HG03457 (cell line): ENCODE measurements around the gene PLXNB1.
"Not testable (repeated sequence)": the region's sequence is repeated elsewhere in the genome, so short reads cannot be mapped to it uniquely, and the experiment has no call there.

Experiments used
- ATAC-seq: cut with Tn5 transposase; IDR thresholded peaks from one replicate; pipeline ENCODE4 v1.9.1; 2021; ENCODE audit warnings: moderate number of reproducible peaks; ENCODE audit not compliant: unreplicated experiment

PLXNB1 gene

GRCh38 chr3:48406443-48407431 is 23.1 kb downstream of the PLXNB1 start:
- ATAC-seq: no peak

DNA sequence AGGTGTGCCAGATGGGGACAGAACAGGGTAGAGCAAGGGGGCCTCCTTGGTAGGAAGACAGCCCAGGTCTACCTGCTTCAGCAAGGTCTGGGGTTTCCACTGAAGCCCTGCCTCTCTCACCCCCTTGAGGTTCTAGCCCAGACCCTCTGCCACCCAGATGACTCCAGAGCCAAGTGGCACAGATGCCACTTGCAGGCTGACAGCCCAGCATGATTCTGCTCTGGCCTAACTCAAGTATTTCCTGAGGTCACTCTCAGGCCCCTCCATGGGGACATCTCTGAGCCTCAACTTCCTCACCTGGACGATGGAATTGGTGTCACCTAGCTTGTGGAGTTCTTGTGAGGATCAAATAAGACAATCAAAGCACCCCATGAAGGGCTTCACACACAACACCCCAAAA is 23.9 kb downstream of the PLXNB1 start:
- ATAC-seq: no peak

DNA sequence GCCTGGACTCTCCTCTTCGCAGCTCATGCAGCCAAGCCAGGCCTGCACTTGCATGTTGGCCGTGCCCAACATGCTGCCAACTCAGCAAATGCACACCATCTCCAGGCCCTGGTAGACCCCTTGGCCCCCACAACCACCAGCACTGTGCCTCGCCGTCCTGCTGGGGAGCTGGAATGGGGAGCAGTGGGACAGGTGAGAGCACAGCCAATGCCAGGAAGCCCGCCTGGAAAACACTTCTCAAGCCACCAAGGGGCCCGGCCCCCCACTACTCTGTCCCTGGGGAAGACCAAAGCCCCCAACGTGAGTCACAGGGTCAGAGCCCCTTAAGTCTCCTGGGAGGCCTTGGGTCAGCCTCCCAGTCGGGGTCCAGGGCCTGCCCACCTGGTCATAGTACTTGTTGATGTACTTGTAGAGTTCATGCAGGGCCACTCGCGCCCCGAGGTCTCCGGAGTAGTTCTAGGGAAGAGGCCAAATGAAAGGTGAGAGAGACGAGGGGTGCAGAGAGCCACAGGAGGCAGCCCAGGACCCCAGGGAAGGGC is 24.5 kb downstream of the PLXNB1 start:
- no peak for ATAC-seq

GRCh38 chr3:48404440-48405342 is 25.2 kb downstream of the PLXNB1 start:
- no peak for ATAC-seq

DNA sequence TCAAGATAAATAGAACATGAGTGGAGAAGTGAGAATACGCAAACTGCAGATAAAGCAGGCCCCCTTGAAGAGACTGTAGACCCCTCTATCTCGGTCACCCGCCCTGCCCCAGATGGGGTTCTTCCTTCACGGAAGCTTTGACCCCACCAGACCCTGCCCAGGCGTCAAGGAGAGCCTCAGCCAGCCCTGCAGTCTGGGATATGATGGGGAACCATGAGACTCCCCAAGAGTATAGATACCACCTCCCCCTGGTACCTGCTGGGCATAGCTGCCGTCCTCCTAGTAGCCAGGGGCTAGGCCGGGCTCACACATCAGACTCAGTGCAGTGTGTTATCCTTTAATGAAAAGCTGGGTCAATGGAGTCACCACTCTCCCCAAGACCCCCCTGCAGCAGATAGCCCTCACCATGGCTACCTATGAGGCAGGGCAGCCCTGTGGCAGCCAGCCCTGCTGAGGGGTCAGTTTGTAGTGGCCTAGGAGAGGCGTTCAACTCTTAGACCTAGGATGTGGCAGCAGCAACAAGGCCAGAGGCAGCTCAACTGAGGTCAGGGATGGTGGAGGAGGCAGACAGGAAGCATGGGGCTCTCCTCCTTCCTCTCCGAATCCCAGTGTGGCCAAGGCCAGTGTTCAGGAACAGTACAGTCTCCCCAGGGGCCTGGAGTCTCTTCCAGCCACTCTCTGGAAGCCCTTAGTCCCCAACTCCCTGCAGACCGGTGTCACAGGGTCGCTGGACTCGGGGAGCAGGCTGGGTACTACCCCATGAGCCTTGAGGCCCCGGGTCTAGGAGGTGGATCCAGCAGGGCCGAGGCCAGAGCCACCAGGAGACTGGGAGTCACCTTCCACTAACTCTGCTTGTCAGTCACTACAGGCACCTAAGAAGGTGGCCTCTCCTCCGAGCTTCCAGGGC is 26.1 kb downstream of the PLXNB1 start:
- ATAC-seq: no peak

DNA sequence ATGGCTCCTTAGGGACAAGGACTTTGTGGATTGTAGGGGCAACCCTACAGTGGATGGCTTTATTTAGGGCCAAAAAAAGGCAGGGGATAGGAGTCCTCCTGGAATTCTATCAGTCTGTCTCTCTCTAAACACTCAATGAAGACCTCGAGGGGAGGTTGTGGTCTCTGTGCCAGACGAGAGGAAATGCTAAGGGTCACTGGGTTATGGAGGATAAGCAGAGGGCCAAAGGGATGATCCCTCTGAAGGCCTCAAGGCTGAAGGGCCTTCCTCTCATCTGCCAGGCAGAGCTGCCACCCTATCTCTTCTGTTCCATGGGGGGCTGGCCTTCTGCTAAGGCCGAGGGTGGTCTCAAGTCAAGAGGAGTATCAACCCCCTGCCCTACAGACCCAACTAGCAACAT is 27.0 kb downstream of the PLXNB1 start:
- ATAC-seq: no peak

DNA sequence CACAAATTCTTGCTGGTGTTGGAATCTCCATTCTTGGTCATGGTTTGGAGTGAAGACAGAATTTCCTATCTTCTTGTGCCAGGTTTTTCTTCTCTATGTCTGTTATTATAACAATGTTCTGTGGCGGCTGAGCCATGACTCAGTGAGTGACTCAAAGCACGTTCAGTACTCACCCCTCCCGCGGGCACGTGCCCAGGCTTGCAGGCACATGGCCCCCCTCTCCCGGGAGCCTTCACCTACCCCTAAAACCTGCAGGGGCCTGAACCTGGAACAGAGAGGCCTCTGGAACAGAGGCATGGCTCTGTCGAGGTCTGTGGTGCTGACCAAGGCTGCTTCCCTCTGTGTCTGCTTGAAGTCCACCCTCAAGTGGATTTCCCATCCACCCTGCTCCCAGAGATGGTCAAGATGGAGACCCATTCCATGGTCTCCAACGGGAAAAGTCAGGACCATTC is 27.6 kb downstream of the PLXNB1 start:
- no peak for ATAC-seq

DNA sequence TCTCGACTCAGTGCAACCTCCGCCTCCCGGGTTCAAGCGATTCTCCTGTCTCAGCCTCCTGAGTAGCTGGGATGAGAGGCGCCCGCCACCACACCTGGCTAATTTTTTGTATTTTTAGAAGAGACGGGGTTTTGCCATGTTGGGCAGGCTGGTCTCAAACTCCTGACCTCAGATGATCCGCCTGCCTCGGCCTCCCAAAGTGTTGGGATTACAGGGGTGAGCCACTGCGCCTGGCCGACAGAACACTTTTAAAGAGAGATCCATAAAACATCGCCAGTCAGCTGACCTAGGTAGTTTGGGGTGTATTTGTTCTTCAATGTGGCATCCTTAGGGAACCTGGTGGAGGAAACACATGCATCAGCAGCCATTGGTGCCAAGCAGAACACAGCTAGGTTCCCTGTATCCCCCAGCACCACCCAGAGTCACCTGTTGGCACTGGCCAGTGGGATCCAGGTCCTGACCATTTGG is 28.4 kb downstream of the PLXNB1 start:
- ATAC-seq: not testable (repeated sequence)

DNA sequence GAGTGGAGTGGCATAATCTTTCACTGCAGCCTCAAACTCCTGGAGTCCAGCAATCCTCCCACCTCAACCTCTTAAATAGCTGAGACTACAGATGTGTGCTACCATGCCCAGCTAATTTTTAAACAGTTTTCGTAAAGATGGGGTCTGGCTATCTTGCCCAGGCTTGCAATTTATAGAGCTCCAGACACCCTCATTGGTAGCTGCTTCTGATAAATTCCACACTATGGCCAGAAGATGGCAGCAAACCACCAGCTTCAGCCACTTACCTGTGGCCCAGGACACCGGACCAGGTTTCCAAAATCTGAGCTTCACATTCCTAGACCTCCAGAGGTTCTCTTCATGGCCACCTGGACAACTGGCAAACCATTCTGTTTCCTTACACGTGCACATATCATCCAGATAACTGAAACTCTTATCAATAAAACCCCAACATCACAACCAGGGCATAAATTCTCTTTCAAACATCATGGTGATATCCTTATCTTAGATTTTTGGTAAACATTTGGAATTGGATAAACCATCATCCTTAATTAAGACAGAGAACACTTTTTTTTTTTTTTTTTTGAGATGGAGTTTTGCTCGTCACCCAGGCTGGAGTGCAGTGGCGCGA is 29.0 kb downstream of the PLXNB1 start:
- no peak for ATAC-seq

- ATAC-seq: no peak
Measured at GRCh38 chr3:48399387-48400172, 30.3 kb downstream of the PLXNB1 start.

DNA sequence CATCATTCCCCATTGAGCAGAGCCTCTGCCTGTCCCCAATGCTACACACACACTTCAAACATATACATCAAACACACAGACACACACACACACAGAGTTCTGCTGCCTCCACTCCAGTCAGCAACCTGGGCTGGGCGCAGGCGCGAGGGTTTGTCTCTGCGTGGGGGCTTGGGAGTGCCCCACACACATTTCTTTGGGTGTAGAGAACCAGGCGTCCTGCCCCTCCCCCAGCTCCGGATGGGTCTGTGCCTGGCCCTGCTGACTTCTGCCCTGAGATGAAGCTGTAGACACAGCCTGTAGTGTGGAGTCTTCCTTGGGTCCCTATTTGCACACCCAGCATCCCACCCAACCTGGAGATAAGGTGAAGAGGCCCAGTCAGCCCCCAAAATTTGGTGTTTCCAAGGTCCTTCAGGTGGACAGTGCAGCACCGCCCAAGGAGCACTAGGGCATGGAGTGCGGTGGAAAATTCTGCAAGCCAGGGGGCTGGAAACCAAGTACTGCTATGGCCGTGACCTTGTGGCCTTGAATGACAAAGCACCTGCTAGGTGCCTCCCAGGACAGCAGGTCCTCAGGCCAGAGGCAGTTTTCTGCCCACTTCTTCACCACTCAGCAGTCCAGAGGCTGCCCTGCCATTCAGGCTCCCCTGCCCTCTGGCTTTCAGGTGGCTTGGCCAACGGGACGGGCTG is 31.0 kb downstream of the PLXNB1 start:
- ATAC-seq: no peak

- ATAC-seq: no peak
Measured at GRCh38 chr3:48397767-48398681, 31.9 kb downstream of the PLXNB1 start.

GRCh38 chr3:48395714-48396113 is 34.2 kb downstream of the PLXNB1 start:
- ATAC-seq: no peak

GRCh38 chr3:48394391-48394790 is 35.5 kb downstream of the PLXNB1 start:
- no peak for ATAC-seq

- no peak for ATAC-seq
Measured at GRCh38 chr3:48388966-48389365, 40.9 kb downstream of the PLXNB1 start.

DNA sequence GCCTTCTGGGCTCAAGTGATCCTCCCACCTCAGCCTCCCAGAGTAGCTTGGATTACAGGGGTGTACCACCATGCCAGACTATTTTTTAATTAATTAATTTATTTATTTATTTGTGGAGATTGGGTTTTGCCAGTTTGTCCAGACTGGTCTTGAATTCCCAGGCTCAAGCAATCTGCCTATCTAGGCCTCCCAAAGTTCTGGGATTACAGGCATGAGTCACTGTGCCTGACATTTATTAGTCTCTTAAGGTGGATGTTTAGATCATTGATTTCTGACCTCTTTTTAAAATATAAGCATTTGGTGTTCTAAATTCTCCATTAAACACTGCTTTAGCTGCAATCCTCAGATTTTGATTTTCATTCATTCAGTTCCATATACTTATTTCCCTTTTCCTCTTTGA is 42.3 kb downstream of the PLXNB1 start:
- no peak for ATAC-seq

GRCh38 chr3:48372862-48373435 is 56.9 kb downstream of the PLXNB1 start:
- no peak for ATAC-seq
